T-helper 2 cell (primary cell): ENCODE data around the gene OR56A3.
"Not testable (repeated sequence)": the region's sequence is repeated elsewhere in the genome, so short reads cannot be mapped to it uniquely, and the experiment has no call there.

Experiments used
- DNase-seq, 5 experiments: peaks; one replicate each; pipeline versions ENCODE4 v3.0.0 to v3.0.0-alpha.2; 2012 to 2022
- total RNA-seq, 2 donors: gene quantifications; one replicate each; lab custom pipeline; 2026; lab: John Stamatoyannopoulos, UW

OR56A3 gene
- 0 reads per million in 2 donors for total RNA-seq

GRCh38 chr11:5941951-5942350 lies at the start of gene OR56A3:
Gene OR56A3, plus strand, starts transcription at chr11:5942251. Its CDS starts 5,096 bp downstream, at chr11:5947347.
- DNase-seq = no peak

- DNase-seq = no peak
These were observed 49.1 kb upstream of the OR56A3 start, which contains the start of gene OR52E5 for GRCh38 chr11:5892908-5893307. Gene OR52E5, plus strand, starts transcription at chr11:5893208. Its CDS starts 7,569 bp downstream, at chr11:5900777.

- no peak for DNase-seq
These were observed 42.5 kb upstream of the OR56A3 start for GRCh38 chr11:5899534-5899933.

GRCh38 chr11:5910540-5910939 lies 31.5 kb upstream of the OR56A3 start:
- DNase-seq = no peak

- DNase-seq = peak in 1 of 5 experiments; percentile 8
These were observed 19.2 kb upstream of the OR56A3 start for GRCh38 chr11:5922749-5923426.

GRCh38 chr11:5923427-5923776 lies 18.6 kb upstream of the OR56A3 start:
- no peak for DNase-seq

- no peak for DNase-seq
These were observed 18.3 kb upstream of the OR56A3 start for GRCh38 chr11:5923794-5924193.

GRCh38 chr11:5928271-5928670 lies 13.8 kb upstream of the OR56A3 start:
- no peak for DNase-seq

- no peak for DNase-seq
These were observed 13.2 kb upstream of the OR56A3 start for GRCh38 chr11:5928811-5929210.

GRCh38 chr11:5929571-5930368 lies 12.3 kb upstream of the OR56A3 start:
- no peak for DNase-seq

- DNase-seq = no peak
These were observed 11.4 kb upstream of the OR56A3 start for GRCh38 chr11:5930614-5931013.

- no peak for DNase-seq
These were observed 11.0 kb upstream of the OR56A3 start for GRCh38 chr11:5931061-5931460.

GRCh38 chr11:5932671-5933070 lies 9.4 kb upstream of the OR56A3 start:
- DNase-seq = no peak

- no peak for DNase-seq
These were observed 8.9 kb upstream of the OR56A3 start for GRCh38 chr11:5933116-5933515.

GRCh38 chr11:5937868-5938602 lies 4.0 kb upstream of the OR56A3 start:
- no peak for DNase-seq

GRCh38 chr11:5938603-5938965 lies 3.5 kb upstream of the OR56A3 start:
- no peak for DNase-seq

- DNase-seq = no peak
These were observed 1.3 kb upstream of the OR56A3 start for GRCh38 chr11:5940748-5941147.

- DNase-seq = no peak
These were observed 13.5 kb downstream of the OR56A3 start for GRCh38 chr11:5955586-5955985.

- not testable (repeated sequence) for DNase-seq
These were observed 18.8 kb downstream of the OR56A3 start for GRCh38 chr11:5960704-5961320.

- DNase-seq = no peak
These were observed 24.9 kb downstream of the OR56A3 start for GRCh38 chr11:5966958-5967357.

GRCh38 chr11:5967708-5968107 lies 25.7 kb downstream of the OR56A3 start:
- DNase-seq = no peak

GRCh38 chr11:5968394-5968793 lies 26.3 kb downstream of the OR56A3 start, which contains the start of gene OR56A5:
Gene OR56A5, minus strand, starts transcription at chr11:5968494. Its CDS starts 0 bp downstream, at chr11:5968494.
- DNase-seq = no peak

GRCh38 chr11:5973530-5973929 lies 31.5 kb downstream of the OR56A3 start:
- no peak for DNase-seq
